HG02571 (cell line): Measurements from ENCODE around the gene SCO2.
A peak's percentile ranks its signal among the peaks of the same experiment; 100 is the strongest.

Experiments used
- ATAC-seq: cut with Tn5 transposase; IDR thresholded peaks from one replicate; pipeline ENCODE4 v1.9.1; 2021; ENCODE audit warnings: mild to moderate bottlenecking, moderate library complexity; ENCODE audit not compliant: unreplicated experiment

SCO2 gene

GRCh38 chr22:50482107-50483074, 43.0 kb downstream of the SCO2 start:
- no peak for ATAC-seq

GRCh38 chr22:50481440-50482106, 43.8 kb downstream of the SCO2 start, which contains the start of gene ADM2:
ADM2 (plus strand) TSS chr22:50481543; CDS start chr22:50481848, 305 bp downstream.
- no peak for ATAC-seq

- no peak for ATAC-seq
These were observed 44.4 kb downstream of the SCO2 start for GRCh38 chr22:50481045-50481439.

- no peak for ATAC-seq
These were observed 45.7 kb downstream of the SCO2 start for GRCh38 chr22:50479721-50480120.

- no peak for ATAC-seq
These were observed 47.5 kb downstream of the SCO2 start for GRCh38 chr22:50477923-50478322.

GRCh38 chr22:50476868-50477267, 48.5 kb downstream of the SCO2 start:
- ATAC-seq, result no peak

- no peak for ATAC-seq
These were observed 49.8 kb downstream of the SCO2 start for GRCh38 chr22:50475652-50476002.

GRCh38 chr22:50474710-50475651, 50.4 kb downstream of the SCO2 start, which contains the start of gene SBF1:
SBF1 (minus strand) TSS chr22:50475035; CDS start chr22:50474840, 195 bp downstream.
- peak; percentile 68 for ATAC-seq

GRCh38 chr22:50473855-50474671, 51.3 kb downstream of the SCO2 start:
- no peak for ATAC-seq
